Measurements from ENCODE around the gene MAN1A2.
"Not testable (repeated sequence)": the region's sequence is repeated elsewhere in the genome, so short reads cannot be mapped to it uniquely, and the experiment has no call there.

Gene MAN1A2

DNA sequence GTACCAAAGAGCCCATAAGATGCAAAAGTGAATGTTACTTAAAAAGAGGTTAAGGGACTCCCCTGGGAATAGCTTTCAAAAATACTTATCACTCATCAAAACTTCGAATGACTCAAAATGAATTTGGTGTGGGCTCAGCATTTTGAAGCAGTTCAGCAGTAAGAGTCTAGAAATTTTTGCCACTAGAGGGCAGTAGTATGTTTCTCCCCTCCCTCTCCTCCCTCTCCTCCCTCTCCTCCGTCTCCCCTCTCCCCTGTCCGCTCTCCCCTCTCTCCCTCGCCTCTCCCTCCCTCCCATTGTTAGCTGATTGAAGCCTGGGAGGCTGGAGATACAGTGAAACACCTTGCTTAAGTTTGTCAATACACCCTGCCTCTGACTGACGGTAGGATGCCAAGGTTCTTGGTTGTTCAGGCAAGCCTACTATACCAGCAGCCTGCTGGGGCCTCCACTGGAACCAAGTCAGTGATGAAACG is 167.8 kb downstream of the MAN1A2 start:
- H3K4me1 Mint-ChIP-seq (ENCODE audit: low read depth) = peaks cover 29% of the 10 kb centered on the region
- H3K27ac Mint-ChIP-seq = no peak overlapping the region
- H3K9me3 Mint-ChIP-seq = no peaks in the 10 kb centered on the region
- H3K27me3 Mint-ChIP-seq = no peaks in the 10 kb centered on the region
- no peak overlapping the region for H3K4me3 Mint-ChIP-seq
- peaks cover 9% of the 10 kb centered on the region for H3K36me3 Mint-ChIP-seq (ENCODE audit: low read depth)

DNA sequence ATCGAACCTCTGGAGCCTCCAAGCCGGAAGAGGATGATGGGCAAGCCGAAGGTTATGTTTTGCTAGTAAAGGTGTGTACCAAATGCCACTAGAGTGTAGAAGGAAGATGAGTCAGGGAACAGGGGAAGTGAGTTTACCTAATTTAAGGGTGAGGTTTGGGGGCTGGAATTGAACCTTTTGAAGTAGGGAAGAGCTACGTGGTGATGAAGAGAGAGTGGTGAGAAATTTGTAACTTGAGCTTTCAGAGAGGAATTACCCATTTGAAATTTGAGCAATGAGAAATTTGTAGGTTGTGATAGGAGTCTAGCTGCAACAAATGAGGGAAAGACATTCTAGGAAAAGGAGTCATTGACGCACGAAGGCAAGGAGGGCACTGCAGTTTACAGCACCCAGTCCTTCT is 168.6 kb downstream of the MAN1A2 start:
- Mint-ChIP-seq H3K4me1 (ENCODE audit: low read depth) (peaks cover 28% of the 10 kb centered on the region), H3K9me3 (no peaks in the 10 kb centered on the region), H3K36me3 (ENCODE audit: low read depth) (peaks cover 7% of the 10 kb centered on the region), H3K4me3 (no peak overlapping the region), H3K27me3 (no peaks in the 10 kb centered on the region), H3K27ac (no peak overlapping the region)

DNA sequence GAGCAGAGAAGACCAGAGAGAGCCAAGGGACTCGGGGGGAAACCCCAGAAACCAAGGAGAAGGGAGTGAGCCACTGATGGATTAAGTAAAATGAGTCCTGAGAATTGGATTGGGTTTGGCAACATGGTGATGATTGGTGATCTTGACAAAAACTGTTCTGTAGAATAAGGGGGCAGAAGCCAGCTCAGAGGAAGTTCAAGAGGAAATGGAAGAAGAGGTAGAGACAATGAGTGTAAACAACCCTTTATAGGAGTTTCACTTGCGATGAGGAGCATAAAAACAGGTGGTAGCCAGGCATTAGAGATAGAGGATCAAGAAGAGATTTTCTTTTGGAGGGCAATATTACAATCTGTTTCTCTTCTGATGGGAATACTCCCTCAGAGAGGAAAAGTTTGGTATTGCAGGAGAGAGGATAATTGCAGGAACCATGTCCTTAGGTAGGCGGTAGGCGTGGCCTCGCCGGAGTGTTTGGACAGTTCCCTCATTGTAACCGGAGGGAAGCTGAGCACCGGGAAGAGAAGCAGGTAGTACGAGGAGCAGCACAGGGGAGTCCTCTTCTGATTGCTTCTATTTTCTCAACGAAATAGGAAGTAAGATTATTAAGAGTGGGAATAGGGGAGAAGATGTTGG is 170.2 kb downstream of the MAN1A2 start:
- no peak overlapping the region for H3K27ac Mint-ChIP-seq
- H3K9me3 Mint-ChIP-seq = no peaks in the 10 kb centered on the region
- no peak overlapping the region for H3K4me3 Mint-ChIP-seq
- peaks cover 4% of the 10 kb centered on the region for H3K36me3 Mint-ChIP-seq (ENCODE audit: low read depth)
- peaks cover 23% of the 10 kb centered on the region for H3K4me1 Mint-ChIP-seq (ENCODE audit: low read depth)
- H3K27me3 Mint-ChIP-seq = no peaks in the 10 kb centered on the region

DNA sequence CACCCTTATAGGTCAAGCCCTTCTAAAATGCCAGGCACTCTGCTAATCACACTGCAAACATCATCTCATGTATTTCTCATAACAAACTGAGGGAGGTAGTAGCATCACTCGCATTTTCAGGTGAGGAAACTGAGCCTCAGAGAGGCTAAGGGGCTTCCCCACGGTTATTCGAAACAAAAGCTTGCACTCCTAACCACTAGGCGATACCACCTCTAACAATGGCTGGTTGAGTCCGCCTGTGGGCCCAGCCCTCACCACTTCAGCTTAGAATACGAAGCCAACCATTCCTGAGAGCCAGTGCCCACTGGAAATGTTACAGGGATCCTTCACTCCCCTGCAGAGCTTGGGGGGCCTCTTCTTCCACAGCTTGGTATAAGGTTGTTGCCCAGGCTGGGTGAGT is 173.3 kb downstream of the MAN1A2 start:
- Mint-ChIP-seq H3K4me3 (no peak overlapping the region), H3K9me3 (no peaks in the 10 kb centered on the region), H3K27me3 (no peaks in the 10 kb centered on the region), H3K36me3 (ENCODE audit: low read depth) (no peaks in the 10 kb centered on the region), H3K4me1 (ENCODE audit: low read depth) (peaks cover 16% of the 10 kb centered on the region), H3K27ac (no peak overlapping the region)

DNA sequence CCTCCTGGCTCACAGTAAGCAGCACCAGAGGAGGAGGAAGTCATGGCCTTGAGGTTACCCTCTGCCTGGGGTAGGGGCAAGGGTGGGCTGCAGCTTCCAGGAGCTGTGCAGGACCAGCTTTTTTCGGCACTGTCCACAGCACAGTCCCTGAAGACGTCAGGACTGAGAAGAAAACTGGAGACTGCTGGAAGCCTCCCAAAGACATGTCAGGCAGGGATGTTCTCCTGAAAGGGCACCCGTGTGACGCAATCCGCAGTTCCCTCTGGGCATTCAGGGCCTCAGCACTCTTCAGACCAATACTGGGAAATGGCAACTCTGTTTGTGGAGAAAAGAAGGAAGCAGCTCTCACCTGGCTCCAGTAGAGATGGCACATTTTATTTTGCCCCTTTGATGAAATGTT is 173.8 kb downstream of the MAN1A2 start:
- no peaks in the 10 kb centered on the region for H3K27me3 Mint-ChIP-seq
- H3K36me3 Mint-ChIP-seq (ENCODE audit: low read depth) = no peaks in the 10 kb centered on the region
- peak overlapping the region; percentile 49 for H3K27ac Mint-ChIP-seq
- peaks cover 16% of the 10 kb centered on the region for H3K4me1 Mint-ChIP-seq (ENCODE audit: low read depth)
- no peaks in the 10 kb centered on the region for H3K9me3 Mint-ChIP-seq
- no peak overlapping the region for H3K4me3 Mint-ChIP-seq

DNA sequence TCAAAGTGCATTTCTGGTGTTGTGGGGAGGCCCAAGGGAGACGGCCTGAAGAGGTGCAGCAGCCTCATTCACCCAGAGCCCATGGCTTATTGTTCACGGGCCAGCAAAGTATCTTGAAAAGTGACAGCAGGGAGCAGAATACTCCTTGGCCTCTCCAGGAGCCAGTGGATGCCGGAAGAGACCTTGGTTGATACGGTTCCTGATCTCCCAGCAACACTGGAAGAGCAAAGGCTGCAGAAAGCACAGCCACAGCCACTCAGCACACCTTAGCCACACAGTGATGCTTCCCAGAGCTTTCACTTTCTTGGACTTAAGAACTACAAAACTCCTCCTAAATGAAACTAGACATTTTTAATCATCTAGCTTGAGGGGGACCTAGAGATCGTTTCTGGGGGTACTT is 174.3 kb downstream of the MAN1A2 start:
- no peak overlapping the region for H3K4me3 Mint-ChIP-seq
- H3K36me3 Mint-ChIP-seq (ENCODE audit: low read depth) = no peaks in the 10 kb centered on the region
- peak overlapping the region; percentile 49 for H3K27ac Mint-ChIP-seq
- peaks cover 16% of the 10 kb centered on the region for H3K4me1 Mint-ChIP-seq (ENCODE audit: low read depth)
- H3K9me3 Mint-ChIP-seq = no peaks in the 10 kb centered on the region
- H3K27me3 Mint-ChIP-seq = no peaks in the 10 kb centered on the region

DNA sequence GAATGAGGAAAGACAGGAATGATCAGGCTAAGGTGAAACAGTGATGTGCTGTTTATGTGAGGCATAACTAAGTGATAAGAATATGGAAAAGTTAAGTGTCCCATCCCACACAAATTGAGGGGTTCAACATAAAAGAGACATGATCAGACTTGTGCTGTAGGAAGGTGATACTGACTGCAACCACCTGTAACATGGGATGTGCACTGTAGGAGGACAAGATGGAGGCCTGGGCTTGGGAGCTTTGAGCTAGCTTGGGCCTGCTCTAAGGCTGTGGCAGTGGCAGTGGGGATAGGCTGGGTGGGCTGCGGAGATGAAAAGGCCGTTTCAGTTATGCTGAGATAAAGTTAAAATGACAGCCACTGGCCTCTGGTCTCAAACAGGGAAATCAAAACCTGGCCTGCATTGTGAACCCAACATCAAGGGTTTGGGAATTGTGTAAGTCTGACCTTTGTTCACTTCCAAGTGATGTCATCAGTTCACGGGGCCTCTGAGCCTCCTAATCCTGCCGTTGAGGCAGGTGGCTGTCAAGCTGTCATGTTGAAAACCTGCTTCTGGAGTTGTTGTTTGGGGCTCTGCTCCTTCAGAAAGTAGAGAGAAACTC is 177.4 kb downstream of the MAN1A2 start:
- Mint-ChIP-seq H3K4me1 (ENCODE audit: low read depth) (peaks cover 16% of the 10 kb centered on the region), H3K27ac (no peak overlapping the region), H3K9me3 (no peaks in the 10 kb centered on the region), H3K36me3 (ENCODE audit: low read depth) (no peaks in the 10 kb centered on the region), H3K4me3 (no peak overlapping the region), H3K27me3 (no peaks in the 10 kb centered on the region)

DNA sequence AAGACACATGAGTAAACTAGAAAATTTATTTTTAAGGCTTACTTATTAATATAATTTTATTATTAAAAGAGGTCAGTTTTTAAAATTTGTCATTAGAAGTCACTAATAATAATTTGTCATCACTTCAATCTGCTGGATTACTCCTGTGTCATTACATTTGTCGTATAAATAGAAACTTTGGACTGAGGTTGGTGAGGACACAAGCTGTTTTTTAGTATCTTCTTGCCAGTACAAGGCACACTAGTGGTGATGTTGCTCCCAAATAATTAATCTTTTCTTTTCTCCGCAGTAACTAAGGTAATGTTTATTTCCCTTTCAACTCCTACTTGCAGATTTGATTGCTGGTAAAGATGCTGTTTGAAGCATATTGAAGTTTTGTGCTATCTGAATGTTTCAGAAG is 179.2 kb downstream of the MAN1A2 start:
- Mint-ChIP-seq H3K9me3 (no peaks in the 10 kb centered on the region), H3K36me3 (ENCODE audit: low read depth) (no peaks in the 10 kb centered on the region), H3K27ac (no peak overlapping the region), H3K27me3 (no peaks in the 10 kb centered on the region), H3K4me3 (no peak overlapping the region), H3K4me1 (ENCODE audit: low read depth) (peaks cover 2% of the 10 kb centered on the region)

DNA sequence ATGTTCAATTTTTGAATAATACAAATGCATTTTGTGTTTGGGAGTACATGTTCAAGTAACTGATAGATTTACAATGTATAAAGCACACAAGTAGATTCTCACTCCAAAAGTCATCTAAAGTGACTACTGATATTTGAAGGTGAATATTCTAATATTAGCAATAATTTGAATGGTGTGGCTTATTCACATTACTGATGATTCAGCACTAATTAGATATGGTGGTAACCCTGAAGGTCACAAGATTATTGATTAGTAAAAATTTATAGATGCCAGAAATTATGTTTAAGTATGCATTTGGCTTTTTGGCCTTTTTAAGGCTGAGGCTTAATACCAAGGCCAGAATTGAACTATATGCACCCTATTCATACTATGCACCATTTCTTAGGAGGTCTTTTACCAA is 186.2 kb downstream of the MAN1A2 start:
- Mint-ChIP-seq H3K27ac (no peak overlapping the region), H3K36me3 (ENCODE audit: low read depth) (no peaks in the 10 kb centered on the region), H3K9me3 (no peaks in the 10 kb centered on the region)

DNA sequence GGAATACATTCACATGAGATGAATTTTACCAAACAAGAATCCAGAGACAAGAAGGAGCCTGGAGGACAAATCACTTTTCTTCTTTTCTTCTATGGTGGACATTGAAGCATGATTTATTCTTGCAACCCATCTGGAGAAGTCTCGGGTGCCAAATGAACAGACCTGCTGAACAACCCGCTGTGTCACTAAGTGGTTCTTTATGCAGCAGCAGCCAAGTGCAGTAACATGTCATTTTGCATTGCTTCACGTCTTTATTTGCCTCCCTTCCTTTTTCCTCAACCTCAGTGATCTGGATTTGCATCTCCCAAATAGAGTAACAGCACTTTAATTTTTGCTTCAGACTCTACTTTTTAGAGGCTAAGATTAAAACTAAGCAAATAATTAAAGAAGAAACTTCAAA is 188.6 kb downstream of the MAN1A2 start:
- Mint-ChIP-seq H3K36me3 (ENCODE audit: low read depth) (no peaks in the 10 kb centered on the region), H3K4me3 (no peak overlapping the region), H3K27me3 (no peaks in the 10 kb centered on the region), H3K4me1 (ENCODE audit: low read depth) (no peaks in the 10 kb centered on the region), H3K27ac (no peak overlapping the region), H3K9me3 (peaks cover 8% of the 10 kb centered on the region)

More for the DNA sequence above, 186.2 kb downstream of the MAN1A2 start:
- H3K4me3 Mint-ChIP-seq = no peak overlapping the region
- H3K4me1 Mint-ChIP-seq (ENCODE audit: low read depth) = no peaks in the 10 kb centered on the region
- H3K27me3 Mint-ChIP-seq = no peaks in the 10 kb centered on the region

DNA sequence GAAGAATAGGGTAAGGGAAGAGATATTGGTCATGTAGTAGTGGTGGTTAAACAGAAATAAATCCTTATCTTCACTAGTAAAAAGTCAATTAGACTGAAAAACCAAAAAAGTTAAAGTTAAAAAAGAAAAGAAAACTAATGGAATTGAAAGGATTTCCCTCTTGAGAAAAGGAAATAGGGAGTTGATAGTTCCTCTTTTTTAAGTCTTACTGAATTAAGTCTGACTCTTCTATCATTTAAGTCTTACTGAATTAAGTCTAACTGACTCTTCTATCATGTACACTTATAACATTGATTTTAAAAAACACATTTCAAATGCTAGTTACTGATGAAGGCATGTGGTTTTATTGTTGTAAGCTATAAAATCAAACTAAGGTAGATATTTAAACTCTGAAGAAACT is 189.1 kb downstream of the MAN1A2 start:
- Mint-ChIP-seq H3K4me1 (ENCODE audit: low read depth) (no peaks in the 10 kb centered on the region), H3K4me3 (no peak overlapping the region), H3K36me3 (ENCODE audit: low read depth) (no peaks in the 10 kb centered on the region), H3K9me3 (peaks cover 8% of the 10 kb centered on the region), H3K27ac (no peak overlapping the region), H3K27me3 (no peaks in the 10 kb centered on the region)

DNA sequence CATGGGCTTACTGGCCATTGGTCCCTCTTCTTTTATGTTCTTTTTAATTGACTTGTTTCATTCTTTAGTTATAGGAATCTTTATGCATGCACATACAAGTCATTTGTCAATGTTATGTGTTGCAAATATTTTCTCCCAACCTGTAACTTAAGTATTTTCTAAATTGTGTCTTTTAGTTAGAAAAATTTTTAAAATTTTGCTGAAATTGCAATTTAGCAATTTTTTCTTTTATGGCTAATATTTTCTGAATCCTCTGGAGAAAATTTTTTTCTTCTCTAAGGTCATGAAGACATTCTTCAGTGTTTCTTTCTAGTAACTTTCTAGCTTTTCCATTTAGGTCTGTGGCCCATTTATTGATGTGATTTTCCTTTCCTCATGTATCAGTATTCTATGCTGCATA is 189.7 kb downstream of the MAN1A2 start:
- no peaks in the 10 kb centered on the region for H3K27me3 Mint-ChIP-seq
- no peaks in the 10 kb centered on the region for H3K4me1 Mint-ChIP-seq (ENCODE audit: low read depth)
- no peaks in the 10 kb centered on the region for H3K36me3 Mint-ChIP-seq (ENCODE audit: low read depth)
- H3K27ac Mint-ChIP-seq = no peak overlapping the region
- H3K4me3 Mint-ChIP-seq = no peak overlapping the region
- peaks cover 8% of the 10 kb centered on the region for H3K9me3 Mint-ChIP-seq

DNA sequence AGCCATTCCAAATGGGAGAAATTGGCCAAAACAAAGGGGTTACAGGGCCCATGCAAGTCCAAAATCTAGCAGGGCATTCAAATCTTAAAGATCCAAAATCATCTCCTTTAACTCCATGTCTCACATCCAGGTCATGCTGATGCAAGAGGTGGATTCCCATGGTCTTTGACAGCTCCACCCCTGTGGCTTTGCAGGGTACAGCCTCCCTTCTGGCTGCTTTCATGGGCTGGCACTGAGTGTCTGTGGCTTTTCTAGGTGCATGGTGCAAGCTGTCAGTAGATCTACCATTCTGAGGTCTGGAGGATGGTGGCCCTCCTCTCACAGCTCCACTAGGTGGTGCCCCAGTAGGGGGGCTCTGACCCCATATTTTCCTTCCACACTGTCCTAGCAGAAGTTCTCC is 191.2 kb downstream of the MAN1A2 start:
- H3K4me1 Mint-ChIP-seq (ENCODE audit: low read depth); H3K27ac Mint-ChIP-seq; H3K4me3 Mint-ChIP-seq; H3K9me3 Mint-ChIP-seq; H3K27me3 Mint-ChIP-seq; H3K36me3 Mint-ChIP-seq (ENCODE audit: low read depth): not testable (repeated sequence)

DNA sequence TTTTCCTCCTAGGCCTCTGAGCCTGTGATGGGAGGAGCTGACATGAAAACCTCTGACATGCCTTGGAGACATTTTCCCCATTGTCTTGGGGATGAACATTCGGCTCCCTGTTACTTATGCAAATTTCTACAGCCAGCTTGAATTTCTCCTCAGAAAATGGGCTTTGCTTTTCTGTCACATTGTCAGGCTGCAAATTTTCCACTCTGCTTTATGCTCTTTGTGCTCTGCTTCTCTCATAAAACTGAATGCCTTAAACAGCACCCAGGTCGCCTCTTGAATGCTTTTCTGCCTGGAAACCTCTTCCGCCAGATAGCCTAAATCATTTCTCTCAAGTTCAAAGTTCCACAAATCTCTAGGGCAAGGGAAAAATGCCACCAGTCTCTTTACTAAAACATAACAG is 191.9 kb downstream of the MAN1A2 start:
- Mint-ChIP-seq H3K27ac (no peak overlapping the region), H3K9me3 (peaks cover 8% of the 10 kb centered on the region), H3K27me3 (no peaks in the 10 kb centered on the region), H3K4me3 (no peak overlapping the region), H3K36me3 (ENCODE audit: low read depth) (no peaks in the 10 kb centered on the region), H3K4me1 (ENCODE audit: low read depth) (no peaks in the 10 kb centered on the region)

DNA sequence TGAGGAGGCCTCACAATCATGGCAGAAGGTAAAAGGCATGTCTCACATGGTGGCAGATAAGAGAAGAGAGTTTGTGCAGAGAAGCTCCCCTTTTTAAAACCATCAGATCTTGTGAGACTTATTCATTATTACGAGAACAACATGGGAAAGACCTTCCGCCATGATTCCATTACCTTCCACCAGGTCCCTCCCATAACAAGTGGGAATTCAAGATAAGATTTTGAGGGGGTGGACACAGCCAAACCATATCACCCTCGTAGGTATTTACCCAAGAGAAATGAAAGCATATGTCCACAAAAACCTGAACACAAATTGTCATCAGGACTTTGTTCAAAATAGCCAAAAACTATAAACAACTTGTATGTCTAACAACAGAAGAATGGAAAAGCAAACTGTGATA is 192.7 kb downstream of the MAN1A2 start:
- Mint-ChIP-seq H3K36me3 (ENCODE audit: low read depth) (no peaks in the 10 kb centered on the region), H3K27ac (no peak overlapping the region), H3K27me3 (peaks cover 4% of the 10 kb centered on the region), H3K4me3 (no peak overlapping the region), H3K9me3 (peaks cover 8% of the 10 kb centered on the region), H3K4me1 (ENCODE audit: low read depth) (no peaks in the 10 kb centered on the region)

DNA sequence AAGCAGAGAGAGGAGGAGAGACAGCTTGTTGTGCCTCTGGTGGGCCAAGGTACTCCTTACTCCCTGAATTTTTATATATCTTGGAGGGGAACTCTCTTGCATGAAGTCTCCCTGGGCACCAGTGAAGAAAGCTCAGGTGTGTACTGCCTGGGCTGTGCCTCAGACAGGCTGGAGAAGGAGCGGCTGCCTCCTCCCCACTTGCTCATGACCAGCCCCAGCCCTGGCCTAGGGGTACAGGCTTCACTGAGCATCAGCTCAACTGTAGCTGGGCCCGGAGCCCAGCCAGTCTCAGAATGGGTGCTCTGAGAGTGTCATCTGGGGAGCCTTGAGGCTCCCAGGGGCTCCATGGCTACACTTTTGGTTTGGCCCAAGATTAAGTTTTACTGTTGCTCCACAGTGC is 193.8 kb downstream of the MAN1A2 start:
- Mint-ChIP-seq H3K27ac (no peak overlapping the region), H3K36me3 (ENCODE audit: low read depth) (no peaks in the 10 kb centered on the region), H3K27me3 (peaks cover 4% of the 10 kb centered on the region), H3K9me3 (peaks cover 8% of the 10 kb centered on the region), H3K4me1 (ENCODE audit: low read depth) (no peaks in the 10 kb centered on the region), H3K4me3 (no peak overlapping the region)
